Measurements from ENCODE around the gene EN2.

EN2 gene

GRCh38 chr7:155451840-155452239 lies 6.1 kb upstream of the EN2 start:
- no peak for DNase-seq

GRCh38 chr7:155452505-155453295 lies 5.2 kb upstream of the EN2 start:
- no peak for DNase-seq

- DNase-seq, result no peak
Observed at GRCh38 chr7:155453296-155454182, 4.4 kb upstream of the EN2 start.

GRCh38 chr7:155454183-155455112 lies 3.5 kb upstream of the EN2 start:
- no peak for DNase-seq

- no peak for DNase-seq
Observed at GRCh38 chr7:155455132-155455693, 2.7 kb upstream of the EN2 start.

- no peak for DNase-seq
Observed at GRCh38 chr7:155455776-155456737, 1.9 kb upstream of the EN2 start.

- DNase-seq, result no peak
Observed at GRCh38 chr7:155456738-155457543, 988 bp upstream of the EN2 start.

GRCh38 chr7:155457544-155458110 lies 302 bp upstream of the EN2 start:
- no peak for DNase-seq

- no peak for DNase-seq
Observed at GRCh38 chr7:155458878-155459699, 1.2 kb downstream of the EN2 start.

GRCh38 chr7:155459700-155460461 lies 2.0 kb downstream of the EN2 start:
- no peak for DNase-seq

GRCh38 chr7:155460926-155461613 lies 3.1 kb downstream of the EN2 start:
- DNase-seq, result no peak

- DNase-seq, result no peak
Observed at GRCh38 chr7:155461631-155462030, 3.7 kb downstream of the EN2 start.

GRCh38 chr7:155462163-155462735 lies 4.3 kb downstream of the EN2 start:
- DNase-seq, result no peak

GRCh38 chr7:155463114-155463811 lies 5.3 kb downstream of the EN2 start:
- DNase-seq, result no peak

- no peak for DNase-seq
Observed at GRCh38 chr7:155464183-155464582, 6.3 kb downstream of the EN2 start.

GRCh38 chr7:155464948-155465739 lies 7.2 kb downstream of the EN2 start:
- no peak for DNase-seq

All from activated CD4-positive, alpha-beta T cell treated with anti-CD3 and anti-CD28 coated beads, Interleukin-2, amount 50 U/mL, for 16 hours (primary cell).